Central memory CD8-positive, alpha-beta T cell (primary cell): ENCODE results near the gene ODC1.

Experiments used
- ATAC-seq: fragments of 150-1000 bp; cut with Tn5 transposase; replicated peaks from 2 replicates; pipeline ENCODE4 v1.10.0; 2022; ENCODE audit warnings: mild to moderate bottlenecking, moderate FRiP score, moderate number of reproducible peaks; ENCODE audit not compliant: poor library complexity, severe bottlenecking; ENCODE audit errors: extremely low read depth
- DNase-seq, 2 donors: peaks; one replicate each; pipeline ENCODE4 v3.0.0; 2021; ENCODE audit warnings: low spot score in 2 of 2
- H3K27ac Mint-ChIP-seq: one replicate; pipeline ENCODE4 v1.8.0; 2022; ENCODE audit warnings: low read depth, mild to moderate bottlenecking, moderate library complexity, mixed read lengths
- H3K27me3 Mint-ChIP-seq: one replicate; pipeline ENCODE4 v1.8.0; 2022; ENCODE audit warnings: mixed read lengths
- H3K36me3 Mint-ChIP-seq: one replicate; pipeline ENCODE4 v1.8.0; 2022; ENCODE audit warnings: mild to moderate bottlenecking, moderate library complexity, mixed read lengths; ENCODE audit not compliant: insufficient read depth
- H3K4me1 Mint-ChIP-seq: one replicate; pipeline ENCODE4 v1.8.0; 2022; ENCODE audit warnings: mixed read lengths
- H3K4me3 Mint-ChIP-seq: one replicate; pipeline ENCODE4 v1.8.0; 2022; ENCODE audit warnings: mild to moderate bottlenecking, moderate library complexity, mixed read lengths
- H3K9me3 Mint-ChIP-seq: one replicate; pipeline ENCODE4 v1.8.0; 2022; ENCODE audit warnings: mixed read lengths

ODC1 gene

GRCh38 chr2:10424051-10424450, 24.1 kb downstream of the ODC1 start:
- H3K27me3 Mint-ChIP-seq, result no peaks in the 10 kb centered on the region
- H3K27ac Mint-ChIP-seq, result no peak overlapping the region
- peaks cover 33% of the 10 kb centered on the region for H3K36me3 Mint-ChIP-seq
- H3K4me3 Mint-ChIP-seq, result no peak overlapping the region
- H3K4me1 Mint-ChIP-seq, result no peaks in the 10 kb centered on the region
- H3K9me3 Mint-ChIP-seq, result no peaks in the 10 kb centered on the region
- DNase-seq (no peak), ATAC-seq (no peak)

GRCh38 chr2:10423400-10423774, 24.7 kb downstream of the ODC1 start:
- no peak for ATAC-seq
- H3K4me3 Mint-ChIP-seq, result no peak overlapping the region
- peaks cover 35% of the 10 kb centered on the region for H3K36me3 Mint-ChIP-seq
- H3K4me1 Mint-ChIP-seq, result no peaks in the 10 kb centered on the region
- no peaks in the 10 kb centered on the region for H3K9me3 Mint-ChIP-seq
- no peak overlapping the region for H3K27ac Mint-ChIP-seq
- no peak for DNase-seq
- no peaks in the 10 kb centered on the region for H3K27me3 Mint-ChIP-seq

DNA sequence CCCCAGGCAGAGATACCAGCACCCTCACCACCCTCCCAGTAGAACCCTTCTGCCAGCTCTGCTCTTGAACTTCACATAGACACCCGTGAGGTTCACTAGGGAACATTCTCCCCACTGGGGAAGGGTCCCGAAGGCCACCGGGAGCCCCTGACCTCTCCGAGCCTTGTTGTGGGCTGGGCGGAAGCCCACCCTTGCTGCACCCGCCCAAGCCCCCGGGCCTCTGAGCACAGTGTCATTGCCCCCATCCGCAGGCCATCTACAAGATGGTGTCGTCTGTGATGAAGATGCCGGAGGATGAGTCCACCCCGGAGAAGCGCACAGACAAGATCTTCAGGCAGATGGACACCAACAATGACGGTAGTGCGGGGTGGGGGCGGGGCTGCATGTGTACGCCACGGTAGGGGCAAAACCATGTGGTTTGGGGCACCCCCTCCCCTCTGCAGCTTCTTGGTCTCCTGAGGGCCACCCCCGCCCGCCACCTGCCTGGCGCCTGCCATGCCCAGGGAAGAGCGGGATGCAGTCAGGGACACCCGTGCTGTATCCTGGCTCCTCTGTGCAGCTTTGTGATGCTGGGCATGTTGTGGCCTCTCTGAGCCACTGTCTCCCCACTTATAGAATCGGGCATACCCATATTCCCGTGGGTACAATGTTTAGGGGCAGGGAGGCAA, 25.3 kb downstream of the ODC1 start:
- no peaks in the 10 kb centered on the region for H3K4me1 Mint-ChIP-seq
- H3K27me3 Mint-ChIP-seq, result no peaks in the 10 kb centered on the region
- no peak overlapping the region for H3K27ac Mint-ChIP-seq
- peaks cover 33% of the 10 kb centered on the region for H3K36me3 Mint-ChIP-seq
- no peaks in the 10 kb centered on the region for H3K9me3 Mint-ChIP-seq
- no peak for DNase-seq
- no peak for ATAC-seq
- no peak overlapping the region for H3K4me3 Mint-ChIP-seq

DNA sequence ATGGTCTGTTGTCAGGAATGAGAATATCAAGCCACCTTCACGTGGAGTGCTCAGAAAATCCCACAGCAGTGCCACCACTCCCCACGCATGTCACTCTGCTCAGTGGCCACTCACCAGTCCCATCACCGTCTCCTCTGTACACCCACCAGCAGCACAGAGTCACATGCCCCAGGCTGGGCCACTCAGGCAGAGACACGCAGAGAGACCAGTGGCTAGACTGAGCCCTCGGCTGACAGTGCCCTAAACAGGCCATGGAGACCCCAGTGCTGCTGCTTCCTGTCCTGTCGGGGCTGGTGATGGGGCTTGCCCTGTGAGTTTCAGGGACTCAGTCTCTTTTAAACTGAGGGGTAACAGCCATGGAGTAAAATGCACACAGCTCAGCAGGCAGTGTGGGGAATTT, 25.9 kb downstream of the ODC1 start:
- Mint-ChIP-seq H3K4me1 (peaks cover 3% of the 10 kb centered on the region), H3K4me3 (no peak overlapping the region), H3K36me3 (peaks cover 31% of the 10 kb centered on the region), H3K27me3 (no peaks in the 10 kb centered on the region), H3K9me3 (no peaks in the 10 kb centered on the region), H3K27ac (no peak overlapping the region)
- ATAC-seq, result no peak
- DNase-seq, result no peak

GRCh38 chr2:10419553-10420257, 28.4 kb downstream of the ODC1 start:
- peaks cover 3% of the 10 kb centered on the region for H3K4me1 Mint-ChIP-seq
- no peaks in the 10 kb centered on the region for H3K9me3 Mint-ChIP-seq
- no peak overlapping the region for H3K27ac Mint-ChIP-seq
- H3K27me3 Mint-ChIP-seq, result no peaks in the 10 kb centered on the region
- no peak overlapping the region for H3K4me3 Mint-ChIP-seq
- H3K36me3 Mint-ChIP-seq, result peaks cover 31% of the 10 kb centered on the region
- no peak for DNase-seq
- ATAC-seq, result no peak

GRCh38 chr2:10417551-10418335, 30.4 kb downstream of the ODC1 start:
- DNase-seq (no peak), ATAC-seq (no peak)
- H3K36me3 Mint-ChIP-seq, result peaks cover 29% of the 10 kb centered on the region
- no peaks in the 10 kb centered on the region for H3K27me3 Mint-ChIP-seq
- no peak overlapping the region for H3K27ac Mint-ChIP-seq
- peaks cover 3% of the 10 kb centered on the region for H3K4me1 Mint-ChIP-seq
- no peaks in the 10 kb centered on the region for H3K9me3 Mint-ChIP-seq
- H3K4me3 Mint-ChIP-seq, result no peak overlapping the region

DNA sequence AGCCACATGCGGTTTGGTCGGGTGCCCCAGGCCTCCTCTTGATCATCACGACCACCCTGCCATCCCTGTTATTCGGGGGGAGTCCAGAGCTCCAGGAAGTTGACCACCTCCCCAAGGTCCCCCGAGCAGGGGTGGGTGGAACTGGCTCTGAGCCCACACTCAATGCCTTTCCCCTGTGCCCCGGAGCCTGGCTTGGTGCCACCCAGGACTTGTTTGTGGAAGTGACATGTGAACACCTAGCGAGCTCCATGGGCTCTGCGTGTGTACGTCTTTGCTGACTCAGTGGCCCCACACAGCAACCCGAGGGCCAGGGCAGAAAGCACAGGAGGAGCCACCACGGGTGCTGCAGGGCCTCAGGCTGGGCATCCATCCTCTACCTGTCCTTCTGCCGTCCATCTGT, 32.5 kb downstream of the ODC1 start:
- Mint-ChIP-seq H3K36me3 (peaks cover 18% of the 10 kb centered on the region), H3K27me3 (no peaks in the 10 kb centered on the region), H3K4me1 (peaks cover 3% of the 10 kb centered on the region), H3K4me3 (no peak overlapping the region), H3K9me3 (no peaks in the 10 kb centered on the region), H3K27ac (no peak overlapping the region)
- ATAC-seq, result no peak
- no peak for DNase-seq

DNA sequence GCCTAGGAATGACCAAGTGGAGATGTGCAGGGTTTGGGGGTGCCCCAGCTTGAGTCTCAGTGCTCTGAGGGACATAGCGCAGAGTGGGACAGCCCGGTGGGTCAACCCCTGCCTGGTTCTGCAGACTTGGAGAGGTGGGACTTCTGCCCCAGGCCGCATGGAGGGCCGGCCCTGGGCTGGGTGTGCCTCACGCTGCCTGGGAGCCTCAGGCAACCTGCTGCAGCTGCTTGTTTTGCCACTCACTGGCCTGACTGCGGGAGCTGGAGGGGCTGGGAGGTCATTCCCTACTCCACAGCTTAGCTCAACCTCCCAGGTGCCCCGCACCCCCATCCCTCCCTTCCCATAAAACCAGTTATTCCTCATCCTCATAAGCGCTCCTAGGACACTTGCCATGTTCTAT, 33.1 kb downstream of the ODC1 start:
- Mint-ChIP-seq H3K27me3 (no peaks in the 10 kb centered on the region), H3K4me1 (peaks cover 3% of the 10 kb centered on the region), H3K27ac (no peak overlapping the region), H3K4me3 (no peak overlapping the region), H3K36me3 (peaks cover 16% of the 10 kb centered on the region), H3K9me3 (no peaks in the 10 kb centered on the region)
- no peak for ATAC-seq
- no peak for DNase-seq

DNA sequence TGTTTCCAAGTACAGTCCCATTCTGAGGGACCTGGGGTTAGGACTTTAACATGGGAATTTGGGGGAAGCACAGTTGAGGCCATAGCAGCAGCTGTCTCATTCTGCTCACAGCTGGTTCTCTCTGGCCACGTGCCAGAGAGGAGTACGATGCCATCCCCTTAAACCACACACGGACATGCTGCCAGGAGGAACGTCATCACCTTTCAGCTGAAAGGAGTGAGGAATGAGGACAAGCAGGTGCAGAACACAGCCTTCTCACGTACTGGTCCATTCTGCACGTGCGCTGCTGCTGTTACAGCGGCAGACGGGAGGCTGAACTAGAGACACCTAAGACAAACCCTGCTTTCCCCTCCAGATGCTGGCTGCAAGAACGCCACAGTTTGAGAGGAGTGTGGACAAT, 33.5 kb downstream of the ODC1 start:
- no peak overlapping the region for H3K27ac Mint-ChIP-seq
- no peaks in the 10 kb centered on the region for H3K9me3 Mint-ChIP-seq
- peaks cover 3% of the 10 kb centered on the region for H3K4me1 Mint-ChIP-seq
- DNase-seq (no peak), ATAC-seq (no peak)
- no peak overlapping the region for H3K4me3 Mint-ChIP-seq
- no peaks in the 10 kb centered on the region for H3K27me3 Mint-ChIP-seq
- peaks cover 14% of the 10 kb centered on the region for H3K36me3 Mint-ChIP-seq

- Mint-ChIP-seq H3K27me3 (no peaks in the 10 kb centered on the region), H3K9me3 (no peaks in the 10 kb centered on the region), H3K4me3 (no peak overlapping the region), H3K27ac (no peak overlapping the region), H3K36me3 (peaks cover 11% of the 10 kb centered on the region), H3K4me1 (peaks cover 6% of the 10 kb centered on the region)
- ATAC-seq (no peak), DNase-seq (no peak)
Observed at GRCh38 chr2:10413991-10414451, 34.1 kb downstream of the ODC1 start.

DNA sequence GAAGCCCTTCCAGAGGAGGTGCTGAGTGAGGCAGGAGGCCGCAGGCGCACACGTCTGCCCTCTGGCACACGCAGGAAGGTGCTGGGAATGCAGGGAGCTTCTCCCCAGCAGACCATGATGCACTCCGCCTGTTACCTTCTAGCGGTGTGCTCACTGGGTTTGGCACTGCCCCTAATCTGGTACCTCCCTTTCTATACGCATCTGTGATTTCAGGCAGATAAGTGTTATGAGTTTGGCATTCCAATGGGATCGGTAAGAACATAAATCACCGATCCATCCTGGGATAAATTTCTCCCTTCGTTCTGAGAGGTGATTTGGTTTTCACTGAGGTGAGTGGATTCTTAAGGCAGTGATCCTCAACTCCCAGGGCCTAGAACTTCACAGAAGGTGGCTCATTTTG, 34.6 kb downstream of the ODC1 start:
- DNase-seq (no peak), ATAC-seq (no peak)
- Mint-ChIP-seq H3K4me3 (no peak overlapping the region), H3K27me3 (no peaks in the 10 kb centered on the region), H3K36me3 (peaks cover 9% of the 10 kb centered on the region), H3K4me1 (peaks cover 11% of the 10 kb centered on the region), H3K27ac (no peak overlapping the region), H3K9me3 (no peaks in the 10 kb centered on the region)

DNA sequence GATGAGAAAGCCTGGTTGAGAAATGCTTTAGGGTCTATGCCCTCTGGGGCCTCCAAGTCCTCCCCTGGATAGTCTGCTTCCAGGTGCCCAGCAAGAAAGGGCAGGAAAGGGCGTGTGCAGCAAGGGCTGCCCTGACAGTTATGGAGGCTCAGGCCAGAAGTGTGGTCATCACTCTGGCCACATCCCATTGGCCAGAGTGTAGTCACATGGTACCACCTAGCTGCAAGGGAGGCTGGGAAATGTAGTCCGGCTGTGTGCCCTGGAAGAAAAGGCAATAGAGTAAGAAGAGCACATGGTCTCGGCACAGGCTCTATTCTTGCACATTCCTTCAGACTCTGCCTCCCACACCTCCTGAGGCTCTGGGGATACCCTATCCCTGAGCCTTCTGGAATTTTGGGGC, 35.7 kb downstream of the ODC1 start:
- H3K27me3 Mint-ChIP-seq, result no peaks in the 10 kb centered on the region
- no peak for DNase-seq
- H3K4me3 Mint-ChIP-seq, result no peak overlapping the region
- peaks cover 11% of the 10 kb centered on the region for H3K36me3 Mint-ChIP-seq
- H3K27ac Mint-ChIP-seq, result no peak overlapping the region
- no peaks in the 10 kb centered on the region for H3K9me3 Mint-ChIP-seq
- H3K4me1 Mint-ChIP-seq, result peaks cover 21% of the 10 kb centered on the region
- ATAC-seq, result no peak

- DNase-seq (no peak), ATAC-seq (no peak)
- no peak overlapping the region for H3K27ac Mint-ChIP-seq
- no peaks in the 10 kb centered on the region for H3K27me3 Mint-ChIP-seq
- no peak overlapping the region for H3K4me3 Mint-ChIP-seq
- peaks cover 27% of the 10 kb centered on the region for H3K4me1 Mint-ChIP-seq
- no peaks in the 10 kb centered on the region for H3K9me3 Mint-ChIP-seq
- peaks cover 8% of the 10 kb centered on the region for H3K36me3 Mint-ChIP-seq
Observed at GRCh38 chr2:10411557-10411956, 36.6 kb downstream of the ODC1 start.
